ENCODE results near the gene FIG4. TPM values are rescaled to one million over a fixed set of nuclear protein-coding genes. Genes with fewer than 3 reads are reported as not detected.
"Not testable (repeated sequence)": the region's sequence is repeated elsewhere in the genome, so short reads cannot be mapped to it uniquely, and the experiment has no call there.

The FIG4 gene
- total RNA-seq, 1 experiment from 2014 or later, result 11.5 TPM

GRCh38 chr6:109693111-109693510, 2.0 kb downstream of the FIG4 start:
- in situ Hi-C loops (cut with HindIII; ENCODE audit: low pct_unique_long_range_greater_than_20kb, low sequenced_read_pairs), result no loop called here
- no peak for DNase-seq (ENCODE audit: low read depth, low spot score)

- in situ Hi-C loops (cut with HindIII; ENCODE audit: low pct_unique_long_range_greater_than_20kb, low sequenced_read_pairs), result no loop called here
- peak; percentile 72 for DNase-seq (ENCODE audit: low read depth, low spot score)
Observed at GRCh38 chr6:109695468-109695867, 4.4 kb downstream of the FIG4 start.

GRCh38 chr6:109696355-109696754, 5.3 kb downstream of the FIG4 start:
- no peak for DNase-seq (ENCODE audit: low read depth, low spot score)
- in situ Hi-C loops (cut with HindIII; ENCODE audit: low pct_unique_long_range_greater_than_20kb, low sequenced_read_pairs), result no loop called here

- in situ Hi-C loops (cut with HindIII; ENCODE audit: low pct_unique_long_range_greater_than_20kb, low sequenced_read_pairs), result no loop called here
- DNase-seq (ENCODE audit: low read depth, low spot score), result no peak
Observed at GRCh38 chr6:109701221-109701620, 10.1 kb downstream of the FIG4 start.

GRCh38 chr6:109701774-109702173, 10.7 kb downstream of the FIG4 start:
- in situ Hi-C loops (cut with HindIII; ENCODE audit: low pct_unique_long_range_greater_than_20kb, low sequenced_read_pairs), result no loop called here
- DNase-seq (ENCODE audit: low read depth, low spot score), result no peak

- no peak for DNase-seq (ENCODE audit: low read depth, low spot score)
- in situ Hi-C loops (cut with HindIII; ENCODE audit: low pct_unique_long_range_greater_than_20kb, low sequenced_read_pairs), result no loop called here
Observed at GRCh38 chr6:109702791-109703190, 11.7 kb downstream of the FIG4 start.

GRCh38 chr6:109705258-109705657, 14.2 kb downstream of the FIG4 start:
- in situ Hi-C loops (cut with HindIII; ENCODE audit: low pct_unique_long_range_greater_than_20kb, low sequenced_read_pairs), result no loop called here
- peak; percentile 91 for DNase-seq (ENCODE audit: low read depth, low spot score)

GRCh38 chr6:109706513-109706912, 15.4 kb downstream of the FIG4 start:
- in situ Hi-C loops (cut with HindIII; ENCODE audit: low pct_unique_long_range_greater_than_20kb, low sequenced_read_pairs), result no loop called here
- DNase-seq (ENCODE audit: low read depth, low spot score), result no peak

GRCh38 chr6:109708099-109708498, 17.0 kb downstream of the FIG4 start:
- not testable (repeated sequence) for DNase-seq (ENCODE audit: low read depth, low spot score)

GRCh38 chr6:109713097-109713496, 22.0 kb downstream of the FIG4 start:
- in situ Hi-C loops (cut with HindIII; ENCODE audit: low pct_unique_long_range_greater_than_20kb, low sequenced_read_pairs), result loop anchor here (10.0 kb wide), 1 partner anchor 72 kb away; no protein-coding TSS in a partner anchor
- no peak for DNase-seq (ENCODE audit: low read depth, low spot score)

More at GRCh38 chr6:109708099-109708498, 17.0 kb downstream of the FIG4 start:
- in situ Hi-C loops (cut with HindIII; ENCODE audit: low pct_unique_long_range_greater_than_20kb, low sequenced_read_pairs), result not testable (repeated sequence)

- no peak for DNase-seq (ENCODE audit: low read depth, low spot score)
- in situ Hi-C loops (cut with HindIII; ENCODE audit: low pct_unique_long_range_greater_than_20kb, low sequenced_read_pairs), result loop anchor here (10.0 kb wide), 1 partner anchor 71 kb away; no protein-coding TSS in a partner anchor
Observed at GRCh38 chr6:109714166-109714565, 23.1 kb downstream of the FIG4 start.

- DNase-seq (ENCODE audit: low read depth, low spot score), result no peak
- in situ Hi-C loops (cut with HindIII; ENCODE audit: low pct_unique_long_range_greater_than_20kb, low sequenced_read_pairs), result loop anchor here (10.0 kb wide), 1 partner anchor 70 kb away; no protein-coding TSS in a partner anchor
Observed at GRCh38 chr6:109714611-109715010, 23.5 kb downstream of the FIG4 start.

GRCh38 chr6:109715616-109716015, 24.5 kb downstream of the FIG4 start:
- DNase-seq (ENCODE audit: low read depth, low spot score), result no peak
- in situ Hi-C loops (cut with HindIII; ENCODE audit: low pct_unique_long_range_greater_than_20kb, low sequenced_read_pairs), result loop anchor here (10.0 kb wide), 1 partner anchor 69 kb away; no protein-coding TSS in a partner anchor

- in situ Hi-C loops (cut with HindIII; ENCODE audit: low pct_unique_long_range_greater_than_20kb, low sequenced_read_pairs), result loop anchor here (10.0 kb wide), 1 partner anchor 67 kb away; no protein-coding TSS in a partner anchor
- no peak for DNase-seq (ENCODE audit: low read depth, low spot score)
Observed at GRCh38 chr6:109717971-109718370, 26.9 kb downstream of the FIG4 start.

- DNase-seq (ENCODE audit: low read depth, low spot score), result no peak
- in situ Hi-C loops (cut with HindIII; ENCODE audit: low pct_unique_long_range_greater_than_20kb, low sequenced_read_pairs), result loop anchor here (10.0 kb wide), 1 partner anchor 66 kb away; no protein-coding TSS in a partner anchor
Observed at GRCh38 chr6:109718991-109719390, 27.9 kb downstream of the FIG4 start.

- peak; percentile 90 for DNase-seq (ENCODE audit: low read depth, low spot score)
- in situ Hi-C loops (cut with HindIII; ENCODE audit: low pct_unique_long_range_greater_than_20kb, low sequenced_read_pairs), result no loop called here
Observed at GRCh38 chr6:109720311-109720710, 29.2 kb downstream of the FIG4 start.

- no peak for DNase-seq (ENCODE audit: low read depth, low spot score)
- in situ Hi-C loops (cut with HindIII; ENCODE audit: low pct_unique_long_range_greater_than_20kb, low sequenced_read_pairs), result no loop called here
Observed at GRCh38 chr6:109722011-109722410, 30.9 kb downstream of the FIG4 start.

- in situ Hi-C loops (cut with HindIII; ENCODE audit: low pct_unique_long_range_greater_than_20kb, low sequenced_read_pairs), result no loop called here
- DNase-seq (ENCODE audit: low read depth, low spot score), result no peak
Observed at GRCh38 chr6:109722564-109723254, 31.6 kb downstream of the FIG4 start.

GRCh38 chr6:109725250-109725649, 34.2 kb downstream of the FIG4 start:
- DNase-seq (ENCODE audit: low read depth, low spot score); in situ Hi-C loops (cut with HindIII; ENCODE audit: low pct_unique_long_range_greater_than_20kb, low sequenced_read_pairs): not testable (repeated sequence)

All from SK-MEL-5 (cell line).